ENCODE results near the gene CALHM6. TPM values are rescaled to one million over a fixed set of nuclear protein-coding genes. Genes with fewer than 3 reads are reported as not detected.
A peak's percentile ranks its signal among the peaks of the same experiment; 100 is the strongest.

The CALHM6 gene
- total RNA-seq, 1 experiment from 2014 or later, result not detected

DNA sequence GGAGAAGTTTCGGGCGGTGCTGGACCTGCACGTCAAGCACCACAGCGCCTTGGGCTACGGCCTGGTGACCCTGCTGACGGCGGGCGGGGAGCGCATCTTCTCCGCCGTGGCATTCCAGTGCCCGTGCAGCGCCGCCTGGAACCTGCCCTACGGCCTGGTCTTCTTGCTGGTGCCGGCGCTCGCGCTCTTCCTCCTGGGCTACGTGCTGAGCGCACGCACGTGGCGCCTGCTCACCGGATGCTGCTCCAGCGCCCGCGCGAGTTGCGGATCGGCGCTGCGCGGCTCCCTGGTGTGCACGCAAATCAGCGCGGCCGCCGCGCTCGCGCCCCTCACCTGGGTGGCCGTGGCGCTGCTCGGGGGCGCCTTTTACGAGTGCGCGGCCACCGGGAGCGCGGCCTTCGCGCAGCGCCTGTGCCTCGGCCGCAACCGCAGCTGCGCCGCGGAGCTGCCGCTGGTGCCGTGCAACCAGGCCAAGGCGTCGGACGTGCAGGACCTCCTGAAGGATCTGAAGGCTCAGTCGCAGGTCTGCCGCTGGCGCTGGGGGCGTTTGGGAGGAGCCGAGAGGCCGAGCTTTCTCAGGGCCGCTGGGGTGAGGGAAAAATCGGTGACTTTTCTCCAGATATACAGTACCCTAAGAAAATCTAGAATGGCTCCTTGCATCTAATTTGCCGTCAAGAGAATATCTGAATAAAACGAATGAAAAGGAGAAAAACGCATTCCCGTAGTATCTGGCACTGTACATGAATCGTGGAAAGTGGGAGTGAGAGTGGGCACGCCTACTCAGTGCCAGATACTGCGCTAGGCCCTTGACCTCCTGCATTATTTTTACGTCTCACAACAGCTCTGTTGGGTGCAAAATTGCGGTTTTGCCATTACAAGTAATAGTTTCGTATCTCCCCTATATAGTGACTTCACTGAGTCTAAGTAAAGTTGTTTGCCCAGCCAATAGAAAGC is 1.0 kb downstream of the CALHM6 start:
- Histone ChIP-seq H3K4me1 (ENCODE audit: insufficient read depth, low read length, poor library complexity, severe bottlenecking) (no peaks in the 10 kb centered on the region), H3K4me3 (ENCODE audit: low read depth, low read length, poor library complexity, severe bottlenecking) (no peak overlapping the region), H3K36me3 (ENCODE audit: insufficient read depth, low read length, poor library complexity, severe bottlenecking) (no peaks in the 10 kb centered on the region), H3K27ac (ENCODE audit: low read depth, low read length, poor library complexity, severe bottlenecking) (no peak overlapping the region), H3K9me3 (ENCODE audit: low read depth, low read length, poor library complexity, severe bottlenecking) (no peaks in the 10 kb centered on the region), H3K27me3 (replicated peaks; ENCODE audit: insufficient read depth, low read depth, low read length, poor library complexity) (peaks cover 15% of the 10 kb centered on the region)
- intact Hi-C loops (cut with micrococcal nuclease; ENCODE audit: unreplicated experiment), result no loop called here
- ChIA-PET POLR2A (ENCODE audit: low non-redundant PET) (no interaction called here), CTCF (no interaction called here)
- no peak for TF ChIP-seq EZH2 (IDR thresholded peaks at IDR 0.05; ENCODE audit: borderline replicate concordance, low read depth, low read length, poor library complexity, severe bottlenecking)
- TF ChIP-seq, protein P1, sequence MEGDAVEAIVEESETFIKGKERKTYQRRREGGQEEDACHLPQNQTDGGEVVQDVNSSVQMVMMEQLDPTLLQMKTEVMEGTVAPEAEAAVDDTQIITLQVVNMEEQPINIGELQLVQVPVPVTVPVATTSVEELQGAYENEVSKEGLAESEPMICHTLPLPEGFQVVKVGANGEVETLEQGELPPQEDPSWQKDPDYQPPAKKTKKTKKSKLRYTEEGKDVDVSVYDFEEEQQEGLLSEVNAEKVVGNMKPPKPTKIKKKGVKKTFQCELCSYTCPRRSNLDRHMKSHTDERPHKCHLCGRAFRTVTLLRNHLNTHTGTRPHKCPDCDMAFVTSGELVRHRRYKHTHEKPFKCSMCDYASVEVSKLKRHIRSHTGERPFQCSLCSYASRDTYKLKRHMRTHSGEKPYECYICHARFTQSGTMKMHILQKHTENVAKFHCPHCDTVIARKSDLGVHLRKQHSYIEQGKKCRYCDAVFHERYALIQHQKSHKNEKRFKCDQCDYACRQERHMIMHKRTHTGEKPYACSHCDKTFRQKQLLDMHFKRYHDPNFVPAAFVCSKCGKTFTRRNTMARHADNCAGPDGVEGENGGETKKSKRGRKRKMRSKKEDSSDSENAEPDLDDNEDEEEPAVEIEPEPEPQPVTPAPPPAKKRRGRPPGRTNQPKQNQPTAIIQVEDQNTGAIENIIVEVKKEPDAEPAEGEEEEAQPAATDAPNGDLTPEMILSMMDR (conservative IDR thresholded peaks at IDR 0.05; ENCODE audit: low read depth, low read length), result no peak
- BruUV-seq (replicated peaks), result no TSS peak
- peak; percentile 15 for DNase-seq (ENCODE audit: low spot score)

- peaks cover 15% of the 10 kb centered on the region for H3K27me3 ChIP-seq (replicated peaks; ENCODE audit: insufficient read depth, low read depth, low read length, poor library complexity)
These were observed 2.1 kb downstream of the CALHM6 start for GRCh38 chr6:116463301-116463700.

DNA sequence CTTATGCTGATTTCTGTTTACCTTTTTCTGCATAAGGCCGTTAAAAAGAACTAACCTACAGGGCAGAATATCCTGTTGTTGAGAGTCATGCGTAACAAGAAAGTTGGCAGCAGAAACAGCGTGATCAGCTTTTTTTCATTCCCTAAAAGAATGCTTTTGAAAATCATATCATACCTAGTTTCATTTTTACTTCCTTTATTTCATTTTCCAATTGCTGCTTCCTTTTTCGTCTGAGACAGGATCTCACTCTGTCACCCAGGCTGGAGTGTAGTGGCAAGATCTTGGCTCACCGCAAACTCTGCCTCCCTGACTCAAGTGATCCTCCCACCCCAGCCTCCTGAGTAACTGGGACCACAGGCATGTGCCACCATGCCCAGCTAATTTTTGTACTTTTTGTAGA is 4.1 kb downstream of the CALHM6 start:
- no TSS peak for BruUV-seq (replicated peaks)
- ChIA-PET POLR2A (ENCODE audit: low non-redundant PET) (no interaction called here), CTCF (no interaction called here)
- Histone ChIP-seq H3K36me3 (ENCODE audit: insufficient read depth, low read length, poor library complexity, severe bottlenecking) (no peaks in the 10 kb centered on the region), H3K4me1 (ENCODE audit: insufficient read depth, low read length, poor library complexity, severe bottlenecking) (no peaks in the 10 kb centered on the region), H3K9me3 (ENCODE audit: low read depth, low read length, poor library complexity, severe bottlenecking) (no peaks in the 10 kb centered on the region), H3K27ac (ENCODE audit: low read depth, low read length, poor library complexity, severe bottlenecking) (no peak overlapping the region), H3K4me3 (ENCODE audit: low read depth, low read length, poor library complexity, severe bottlenecking) (no peak overlapping the region), H3K27me3 (replicated peaks; ENCODE audit: insufficient read depth, low read depth, low read length, poor library complexity) (peaks cover 15% of the 10 kb centered on the region)
- no peak for DNase-seq (ENCODE audit: low spot score)
- intact Hi-C loops (cut with micrococcal nuclease; ENCODE audit: unreplicated experiment), result no loop called here
- TF ChIP-seq, protein P1 (conservative IDR thresholded peaks at IDR 0.05; ENCODE audit: low read depth, low read length), result no peak
- no peak for TF ChIP-seq EZH2 (IDR thresholded peaks at IDR 0.05; ENCODE audit: borderline replicate concordance, low read depth, low read length, poor library complexity, severe bottlenecking)

More at GRCh38 chr6:116463301-116463700, 2.1 kb downstream of the CALHM6 start:
- Histone ChIP-seq H3K4me3 (ENCODE audit: low read depth, low read length, poor library complexity, severe bottlenecking) (no peak overlapping the region), H3K4me1 (ENCODE audit: insufficient read depth, low read length, poor library complexity, severe bottlenecking) (no peaks in the 10 kb centered on the region), H3K27ac (ENCODE audit: low read depth, low read length, poor library complexity, severe bottlenecking) (no peak overlapping the region), H3K9me3 (ENCODE audit: low read depth, low read length, poor library complexity, severe bottlenecking) (no peaks in the 10 kb centered on the region), H3K36me3 (ENCODE audit: insufficient read depth, low read length, poor library complexity, severe bottlenecking) (no peaks in the 10 kb centered on the region)
- no TSS peak for BruUV-seq (replicated peaks)
- CTCF ChIA-PET, result no interaction called here
- no peak for DNase-seq (ENCODE audit: low spot score)
- TF ChIP-seq, protein P1 (conservative IDR thresholded peaks at IDR 0.05; ENCODE audit: low read depth, low read length), result no peak
- TF ChIP-seq EZH2 (IDR thresholded peaks at IDR 0.05; ENCODE audit: borderline replicate concordance, low read depth, low read length, poor library complexity, severe bottlenecking), result no peak
- POLR2A ChIA-PET (ENCODE audit: low non-redundant PET), result no interaction called here
- intact Hi-C loops (cut with micrococcal nuclease; ENCODE audit: unreplicated experiment), result no loop called here

All from A673 (cell line).